ENCODE data around the gene INSIG1. TPM values are rescaled to one million over a fixed set of nuclear protein-coding genes. Genes with fewer than 3 reads are reported as not detected.
A peak's percentile ranks its signal among the peaks of the same experiment; 100 is the strongest.

INSIG1 gene
- total RNA-seq, 6 donors from 2014 or later = 16.8 to 136 (median 100) TPM

DNA sequence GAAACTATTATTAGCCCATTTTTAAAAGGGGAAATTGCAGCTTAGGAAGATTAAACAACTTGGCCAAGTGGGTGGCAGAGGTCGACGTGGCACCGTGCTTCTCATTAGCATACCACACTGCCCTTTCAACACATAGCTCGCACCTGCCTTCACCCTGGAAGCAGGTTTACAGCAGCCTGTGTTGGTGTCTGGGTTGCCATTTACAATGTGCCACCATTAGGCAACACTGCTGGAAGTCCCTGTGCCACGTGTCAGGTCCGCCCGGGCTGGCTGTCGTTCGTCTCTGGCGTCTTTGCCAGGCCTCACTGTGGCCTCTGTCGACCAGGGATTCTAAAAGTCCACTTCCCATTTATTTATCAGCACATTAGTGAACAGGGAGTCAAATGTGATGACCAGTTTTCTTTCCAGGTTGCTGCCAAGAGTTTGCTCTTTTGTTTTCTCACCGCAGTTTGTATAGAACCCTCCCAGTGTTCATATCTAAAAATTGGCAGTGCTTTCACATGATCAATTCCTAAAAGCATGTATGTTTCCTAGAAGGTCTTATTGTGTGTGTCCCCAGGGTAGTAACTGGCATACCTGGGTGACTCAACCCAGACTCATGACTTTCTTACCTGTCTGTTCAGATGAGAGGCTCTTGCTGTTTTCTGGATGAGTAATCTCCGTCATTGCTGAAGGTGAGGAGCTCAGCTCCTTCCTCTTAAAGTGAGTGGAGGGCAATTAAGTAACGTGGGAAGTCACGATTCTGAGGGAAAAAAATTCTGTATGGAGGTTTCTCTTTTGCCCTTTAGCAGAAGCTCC, 9.2 kb downstream of the INSIG1 start:
- DNase-seq (no peak), ATAC-seq (ENCODE audit: low FRiP score in 2 of 2) (no peak)
- H3K27ac ChIP-seq = no peak overlapping the region

GRCh38 chr7:155308330-155309020, 10.8 kb downstream of the INSIG1 start:
- DNase-seq = no peak
- peaks cover 13 to 69% (median 53%) of the 10 kb centered on the region in 4 donors for H3K36me3 ChIP-seq
- H3K4me3 ChIP-seq = no peak overlapping the region
- no peak for ATAC-seq (ENCODE audit: low FRiP score in 2 of 2)
- TF ChIP-seq POLR2A (IDR thresholded peaks at IDR 0.05) = no peak
- TF ChIP-seq, protein P1, sequence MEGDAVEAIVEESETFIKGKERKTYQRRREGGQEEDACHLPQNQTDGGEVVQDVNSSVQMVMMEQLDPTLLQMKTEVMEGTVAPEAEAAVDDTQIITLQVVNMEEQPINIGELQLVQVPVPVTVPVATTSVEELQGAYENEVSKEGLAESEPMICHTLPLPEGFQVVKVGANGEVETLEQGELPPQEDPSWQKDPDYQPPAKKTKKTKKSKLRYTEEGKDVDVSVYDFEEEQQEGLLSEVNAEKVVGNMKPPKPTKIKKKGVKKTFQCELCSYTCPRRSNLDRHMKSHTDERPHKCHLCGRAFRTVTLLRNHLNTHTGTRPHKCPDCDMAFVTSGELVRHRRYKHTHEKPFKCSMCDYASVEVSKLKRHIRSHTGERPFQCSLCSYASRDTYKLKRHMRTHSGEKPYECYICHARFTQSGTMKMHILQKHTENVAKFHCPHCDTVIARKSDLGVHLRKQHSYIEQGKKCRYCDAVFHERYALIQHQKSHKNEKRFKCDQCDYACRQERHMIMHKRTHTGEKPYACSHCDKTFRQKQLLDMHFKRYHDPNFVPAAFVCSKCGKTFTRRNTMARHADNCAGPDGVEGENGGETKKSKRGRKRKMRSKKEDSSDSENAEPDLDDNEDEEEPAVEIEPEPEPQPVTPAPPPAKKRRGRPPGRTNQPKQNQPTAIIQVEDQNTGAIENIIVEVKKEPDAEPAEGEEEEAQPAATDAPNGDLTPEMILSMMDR (IDR thresholded peaks at IDR 0.05) = no peak
- no peak for TF ChIP-seq EP300 (IDR thresholded peaks at IDR 0.05)
- no peak for TF ChIP-seq POLR2AphosphoS5 (IDR thresholded peaks at IDR 0.05)
- H3K9me3 ChIP-seq = no peaks in the 10 kb centered on the region
- H3K27me3 ChIP-seq = no peaks in the 10 kb centered on the region
- peaks cover 0 to 12% (median 6%) of the 10 kb centered on the region in 4 donors for H3K4me1 ChIP-seq
- WGBS, 2 donors = 90 to 96% methylated on average over 19 of the region's 19 CpGs
- H3K27ac ChIP-seq = no peak overlapping the region

More for the DNA sequence above, 9.2 kb downstream of the INSIG1 start:
- H3K4me3 ChIP-seq = no peak overlapping the region
- peaks cover 13 to 80% (median 64%) of the 10 kb centered on the region in 4 donors for H3K36me3 ChIP-seq
- WGBS, 2 donors = 70 to 75% methylated on average over 15 of the region's 15 CpGs
- no peak for TF ChIP-seq POLR2AphosphoS5 (IDR thresholded peaks at IDR 0.05)
- no peak for TF ChIP-seq POLR2A (IDR thresholded peaks at IDR 0.05)
- TF ChIP-seq, protein P1 (IDR thresholded peaks at IDR 0.05) = no peak
- TF ChIP-seq EP300 (IDR thresholded peaks at IDR 0.05) = no peak
- H3K4me1 ChIP-seq = peaks cover 0 to 12% (median 6%) of the 10 kb centered on the region in 4 donors
- H3K9me3 ChIP-seq = no peaks in the 10 kb centered on the region
- H3K27me3 ChIP-seq = no peaks in the 10 kb centered on the region

DNA sequence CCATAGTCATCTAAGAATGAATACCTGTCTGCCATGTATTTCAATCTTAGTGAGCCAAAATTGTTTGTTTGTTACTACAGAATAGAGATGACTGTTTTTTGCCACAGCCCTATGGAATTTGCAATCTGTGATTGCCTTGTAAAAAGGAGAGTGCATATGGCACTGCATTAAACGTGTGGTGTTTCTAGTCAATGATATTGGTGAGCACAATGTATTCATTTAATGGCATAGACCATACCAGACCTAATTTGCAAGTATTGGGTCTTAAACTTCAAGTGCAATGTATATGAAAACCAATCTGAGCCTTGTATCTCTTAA, 11.3 kb downstream of the INSIG1 start:
- H3K4me1 ChIP-seq = peaks cover 0 to 12% (median 6%) of the 10 kb centered on the region in 4 donors
- no peaks in the 10 kb centered on the region for H3K9me3 ChIP-seq
- H3K27me3 ChIP-seq = no peaks in the 10 kb centered on the region
- TF ChIP-seq, protein P1 (IDR thresholded peaks at IDR 0.05) = no peak
- TF ChIP-seq EP300 (IDR thresholded peaks at IDR 0.05) (no peak), POLR2A (IDR thresholded peaks at IDR 0.05) (no peak), POLR2AphosphoS5 (IDR thresholded peaks at IDR 0.05) (no peak)
- DNase-seq (no peak), ATAC-seq (ENCODE audit: low FRiP score in 2 of 2) (no peak)
- no peak overlapping the region for H3K4me3 ChIP-seq
- peaks cover 13 to 64% (median 49%) of the 10 kb centered on the region in 4 donors for H3K36me3 ChIP-seq
- WGBS, 2 donors = 76 to 88% methylated on average over 1 of the region's 1 CpG
- H3K27ac ChIP-seq = no peak overlapping the region

DNA sequence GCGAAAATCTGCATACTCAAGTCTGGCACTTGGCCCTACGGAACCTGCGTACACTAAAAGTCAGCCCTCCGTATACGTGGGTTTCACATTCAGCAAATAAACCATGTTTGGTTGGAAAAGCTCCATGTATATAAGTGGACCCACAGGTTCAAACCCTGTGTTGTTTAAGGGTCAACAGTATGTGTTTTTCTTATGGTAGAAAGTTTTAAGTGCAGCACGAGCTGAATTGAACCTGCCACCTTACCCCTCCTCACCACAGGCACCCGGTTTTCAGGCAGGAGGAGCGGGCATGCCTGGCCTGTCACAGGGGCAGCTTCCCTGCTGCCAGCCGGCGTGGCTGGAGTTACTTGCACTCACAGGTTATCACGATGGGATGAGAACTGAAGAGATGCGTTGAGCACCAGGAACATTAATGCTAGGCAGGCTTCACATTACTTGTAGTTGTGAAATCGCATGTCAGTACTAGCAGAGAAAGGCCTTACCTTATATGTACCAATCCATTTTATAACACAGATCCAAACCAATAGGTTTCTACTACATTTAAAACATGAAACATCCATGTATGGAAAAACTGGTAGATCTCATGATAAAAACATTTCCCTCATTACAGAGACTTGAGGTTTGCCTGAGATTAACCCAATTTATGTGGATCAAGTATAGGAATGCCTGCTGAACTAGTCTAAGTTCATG, 12.9 kb downstream of the INSIG1 start:
- Histone ChIP-seq H3K4me3 (no peak overlapping the region), H3K27me3 (no peaks in the 10 kb centered on the region), H3K9me3 (no peaks in the 10 kb centered on the region), H3K4me1 (peaks cover 0 to 9% (median 4%) of the 10 kb centered on the region in 4 donors), H3K27ac (no peak overlapping the region), H3K36me3 (peaks cover 13 to 48% (median 39%) of the 10 kb centered on the region in 4 donors)
- no peak for TF ChIP-seq POLR2AphosphoS5 (IDR thresholded peaks at IDR 0.05)
- peak in 1 of 4 donors; percentile 25 for TF ChIP-seq POLR2A (IDR thresholded peaks at IDR 0.05)
- DNase-seq = no peak
- no peak for ATAC-seq (ENCODE audit: low FRiP score in 2 of 2)
- WGBS, 2 donors = 87 to 90% methylated on average over 12 to 13 of the region's 13 CpGs
